ENCODE data around the gene ZNF410. TPM values are rescaled to one million over a fixed set of nuclear protein-coding genes. Genes with fewer than 3 reads are reported as not detected.

The ZNF410 gene
- total and polyA plus RNA-seq, 2 of the 13 experiments (the other 11 are each of a cell fraction or from before 2014, with no cell fraction given), result 19.2 to 44.3 TPM

DNA sequence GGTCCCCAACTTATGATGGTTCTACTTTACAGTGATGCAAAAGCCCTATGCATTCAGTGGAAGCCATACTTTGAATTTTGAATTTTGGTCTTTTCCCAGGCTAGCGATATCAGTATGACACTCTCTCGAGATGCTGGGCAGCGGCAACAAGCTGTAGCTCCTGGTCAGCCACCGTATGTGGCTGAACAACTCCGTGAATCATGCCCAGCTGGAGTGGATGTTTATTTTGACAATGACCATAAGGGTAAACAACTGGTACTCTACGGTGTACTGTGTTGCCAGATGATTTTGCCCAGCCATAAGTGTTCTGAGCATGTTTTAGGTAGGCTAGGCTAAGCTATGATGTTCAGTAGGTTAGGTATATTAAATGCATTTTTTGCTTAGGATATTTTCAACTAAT lies 8.2 kb upstream of the ZNF410 start:
- BruUV-seq (replicated peaks), result no TSS peak
- no peaks in the 10 kb centered on the region for H3K79me2 ChIP-seq (ENCODE audit: insufficient read depth, low read length)
- no peaks in the 10 kb centered on the region for H4K20me1 ChIP-seq (ENCODE audit: insufficient read depth, low read length)
- in situ Hi-C loops (cut with HindIII; ENCODE audit: extremely low pct_ligation_motif_present, low pct_unique_long_range_greater_than_20kb) (no loop called here), intact Hi-C loops (cut with micrococcal nuclease; ENCODE audit: unreplicated experiment) (no loop called here)
- no peak for TF ChIP-seq SIX1 (CRISPR knock-in tag; IDR thresholded peaks at IDR 0.05; ENCODE audit: borderline replicate concordance)
- TF ChIP-seq DPF2 (CRISPR knock-in tag; IDR thresholded peaks at IDR 0.05; ENCODE audit: borderline replicate concordance, low read depth), result no peak
- TF ChIP-seq ZMAT3 (CRISPR knock-in tag; conservative IDR thresholded peaks at IDR 0.05), result no peak
- TF ChIP-seq RFX1 (IDR thresholded peaks at IDR 0.05), result no peak
- TF ChIP-seq, protein P1, sequence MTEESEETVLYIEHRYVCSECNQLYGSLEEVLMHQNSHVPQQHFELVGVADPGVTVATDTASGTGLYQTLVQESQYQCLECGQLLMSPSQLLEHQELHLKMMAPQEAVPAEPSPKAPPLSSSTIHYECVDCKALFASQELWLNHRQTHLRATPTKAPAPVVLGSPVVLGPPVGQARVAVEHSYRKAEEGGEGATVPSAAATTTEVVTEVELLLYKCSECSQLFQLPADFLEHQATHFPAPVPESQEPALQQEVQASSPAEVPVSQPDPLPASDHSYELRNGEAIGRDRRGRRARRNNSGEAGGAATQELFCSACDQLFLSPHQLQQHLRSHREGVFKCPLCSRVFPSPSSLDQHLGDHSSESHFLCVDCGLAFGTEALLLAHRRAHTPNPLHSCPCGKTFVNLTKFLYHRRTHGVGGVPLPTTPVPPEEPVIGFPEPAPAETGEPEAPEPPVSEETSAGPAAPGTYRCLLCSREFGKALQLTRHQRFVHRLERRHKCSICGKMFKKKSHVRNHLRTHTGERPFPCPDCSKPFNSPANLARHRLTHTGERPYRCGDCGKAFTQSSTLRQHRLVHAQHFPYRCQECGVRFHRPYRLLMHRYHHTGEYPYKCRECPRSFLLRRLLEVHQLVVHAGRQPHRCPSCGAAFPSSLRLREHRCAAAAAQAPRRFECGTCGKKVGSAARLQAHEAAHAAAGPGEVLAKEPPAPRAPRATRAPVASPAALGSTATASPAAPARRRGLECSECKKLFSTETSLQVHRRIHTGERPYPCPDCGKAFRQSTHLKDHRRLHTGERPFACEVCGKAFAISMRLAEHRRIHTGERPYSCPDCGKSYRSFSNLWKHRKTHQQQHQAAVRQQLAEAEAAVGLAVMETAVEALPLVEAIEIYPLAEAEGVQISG (CRISPR knock-in tag; IDR thresholded peaks at IDR 0.05), result no peak
- TF ChIP-seq HNF4G (IDR thresholded peaks at IDR 0.05; ENCODE audit: borderline replicate concordance, low read depth, low read length), result no peak
- no peak for TF ChIP-seq HNF4G (CRISPR knock-in tag; IDR thresholded peaks at IDR 0.05; ENCODE audit: borderline replicate concordance, low read depth)
- no peak for TF ChIP-seq EHMT2 (IDR thresholded peaks at IDR 0.05; ENCODE audit: borderline replicate concordance, low read depth, low read length)
- TF ChIP-seq ZNF263 (CRISPR knock-in tag; IDR thresholded peaks at IDR 0.05), result no peak
- no peak for TF ChIP-seq ZFP41 (CRISPR knock-in tag; IDR thresholded peaks at IDR 0.05; ENCODE audit: borderline replicate concordance)
- TF ChIP-seq ZNF30 (CRISPR knock-in tag; IDR thresholded peaks at IDR 0.05), result no peak
- TF ChIP-seq, protein P2, sequence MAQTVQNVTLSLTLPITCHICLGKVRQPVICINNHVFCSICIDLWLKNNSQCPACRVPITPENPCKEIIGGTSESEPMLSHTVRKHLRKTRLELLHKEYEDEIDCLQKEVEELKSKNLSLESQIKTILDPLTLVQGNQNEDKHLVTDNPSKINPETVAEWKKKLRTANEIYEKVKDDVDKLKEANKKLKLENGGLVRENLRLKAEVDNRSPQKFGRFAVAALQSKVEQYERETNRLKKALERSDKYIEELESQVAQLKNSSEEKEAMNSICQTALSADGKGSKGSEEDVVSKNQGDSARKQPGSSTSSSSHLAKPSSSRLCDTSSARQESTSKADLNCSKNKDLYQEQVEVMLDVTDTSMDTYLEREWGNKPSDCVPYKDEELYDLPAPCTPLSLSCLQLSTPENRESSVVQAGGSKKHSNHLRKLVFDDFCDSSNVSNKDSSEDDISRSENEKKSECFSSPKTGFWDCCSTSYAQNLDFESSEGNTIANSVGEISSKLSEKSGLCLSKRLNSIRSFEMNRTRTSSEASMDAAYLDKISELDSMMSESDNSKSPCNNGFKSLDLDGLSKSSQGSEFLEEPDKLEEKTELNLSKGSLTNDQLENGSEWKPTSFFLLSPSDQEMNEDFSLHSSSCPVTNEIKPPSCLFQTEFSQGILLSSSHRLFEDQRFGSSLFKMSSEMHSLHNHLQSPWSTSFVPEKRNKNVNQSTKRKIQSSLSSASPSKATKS (CRISPR knock-in tag; IDR thresholded peaks at IDR 0.05), result no peak
- H3K36me3 ChIP-seq (replicated peaks in 1 of 2; ENCODE audit: control insufficient read depth in 1 of 2, insufficient read depth in 2 of 2, low read length in 2 of 2), result no peaks in the 10 kb centered on the region
- no peak overlapping the region for H3K4me2 ChIP-seq (ENCODE audit: low read depth, low read length)
- FAIRE-seq (no peak), DNase-seq (ENCODE audit: low spot score) (no peak), ATAC-seq (no peak)
- H3K4me3 ChIP-seq (replicated peaks in 1 of 3; ENCODE audit: insufficient read depth in 1 of 3, low read depth in 2 of 3, low read length in 3 of 3), result no peak overlapping the region
- no peak overlapping the region for H3K9ac ChIP-seq (ENCODE audit: insufficient read depth, low read depth, low read length)
- WGBS (ENCODE audit: low lambda C conversion rate), result 95% methylated on average over 6 of the region's 6 CpGs
- H3K27ac ChIP-seq (ENCODE audit: extremely low read length, insufficient read depth, low read length), result no peak overlapping the region
- no peaks in the 10 kb centered on the region for H3K4me1 ChIP-seq (ENCODE audit: insufficient read depth, low read length)
- ChIA-PET POLR2A (no interaction called here), CTCF (ENCODE audit: low intra/inter-chr PET ratio, low total read pairs) (no interaction called here)
- H3K9me3 ChIP-seq (ENCODE audit: low read length), result no peaks in the 10 kb centered on the region
- H2AFZ ChIP-seq (ENCODE audit: low read length), result no peak overlapping the region
- no peaks in the 10 kb centered on the region for H3K27me3 ChIP-seq (ENCODE audit: control insufficient read depth in 1 of 2, insufficient read depth in 2 of 2, low read length in 2 of 2)

Measured in HepG2 (cell line).